ENCODE data around the gene HDAC11. TPM values are rescaled to one million over a fixed set of nuclear protein-coding genes. Genes with fewer than 3 reads are reported as not detected.

HDAC11 gene
- total RNA-seq, 2 donors from 2014 or later = 19.4 to 26.9 TPM

GRCh38 chr3:13532631-13533030 lies 52.5 kb downstream of the HDAC11 start:
- no peak for DNase-seq (ENCODE audit: low spot score)
- WGBS = 89% methylated on average over 5 of the region's 5 CpGs
- H3K9me3 ChIP-seq = no peaks in the 10 kb centered on the region
- H3K4me1 ChIP-seq (replicated peaks) = no peaks in the 10 kb centered on the region
- no peak overlapping the region for H3K4me3 ChIP-seq
- H3K27me3 ChIP-seq (replicated peaks; ENCODE audit: insufficient read depth) = no peaks in the 10 kb centered on the region
- no peaks in the 10 kb centered on the region for H3K36me3 ChIP-seq
- TF ChIP-seq POLR2AphosphoS5 (IDR thresholded peaks at IDR 0.05) = no peak
- no peak overlapping the region for H3K27ac ChIP-seq
- intact Hi-C loops (cut with DNase I) = no loop called here

GRCh38 chr3:13533885-13534301 lies 53.8 kb downstream of the HDAC11 start:
- intact Hi-C loops (cut with DNase I) = no loop called here
- TF ChIP-seq CTCF (IDR thresholded peaks at IDR 0.05) (no peak), POLR2A (IDR thresholded peaks at IDR 0.05) (no peak), POLR2AphosphoS5 (IDR thresholded peaks at IDR 0.05) (no peak)
- no peaks in the 10 kb centered on the region for H3K4me1 ChIP-seq (replicated peaks)

GRCh38 chr3:13535526-13535875 lies 55.4 kb downstream of the HDAC11 start:
- no peak overlapping the region for H3K4me3 ChIP-seq
- WGBS = 96% methylated on average over 10 of the region's 10 CpGs
- no peak for DNase-seq (ENCODE audit: low spot score)
- TF ChIP-seq CTCF (IDR thresholded peaks at IDR 0.05) (no peak), POLR2A (IDR thresholded peaks at IDR 0.05) (no peak), POLR2AphosphoS5 (IDR thresholded peaks at IDR 0.05) (no peak)
- H3K9me3 ChIP-seq = no peaks in the 10 kb centered on the region
- no peak overlapping the region for H3K27ac ChIP-seq
- H3K4me1 ChIP-seq (replicated peaks) = no peaks in the 10 kb centered on the region
- intact Hi-C loops (cut with DNase I) = no loop called here
- no peaks in the 10 kb centered on the region for H3K27me3 ChIP-seq (replicated peaks; ENCODE audit: insufficient read depth)
- H3K36me3 ChIP-seq = no peaks in the 10 kb centered on the region

More at GRCh38 chr3:13533885-13534301, 53.8 kb downstream of the HDAC11 start:
- Histone ChIP-seq H3K4me3 (no peak overlapping the region), H3K9me3 (no peaks in the 10 kb centered on the region), H3K36me3 (no peaks in the 10 kb centered on the region), H3K27ac (no peak overlapping the region), H3K27me3 (replicated peaks; ENCODE audit: insufficient read depth) (no peaks in the 10 kb centered on the region)
- WGBS = 93% methylated on average over 8 of the region's 8 CpGs
- no peak for DNase-seq (ENCODE audit: low spot score)

- DNase-seq (ENCODE audit: low spot score) = no peak
- Histone ChIP-seq H3K27ac (no peak overlapping the region), H3K9me3 (no peaks in the 10 kb centered on the region), H3K4me3 (no peak overlapping the region), H3K36me3 (no peaks in the 10 kb centered on the region), H3K27me3 (replicated peaks; ENCODE audit: insufficient read depth) (no peaks in the 10 kb centered on the region), H3K4me1 (replicated peaks) (no peaks in the 10 kb centered on the region)
- TF ChIP-seq POLR2AphosphoS5 (IDR thresholded peaks at IDR 0.05) = no peak
- TF ChIP-seq POLR2A (IDR thresholded peaks at IDR 0.05) = no peak
- TF ChIP-seq CTCF (IDR thresholded peaks at IDR 0.05) = no peak
- WGBS = 69% methylated on average over 9 of the region's 9 CpGs
- intact Hi-C loops (cut with DNase I) = no loop called here
These were observed 55.8 kb downstream of the HDAC11 start for GRCh38 chr3:13535905-13536304.

- Histone ChIP-seq H3K9me3 (no peaks in the 10 kb centered on the region), H3K4me1 (replicated peaks) (no peaks in the 10 kb centered on the region), H3K4me3 (no peak overlapping the region), H3K36me3 (no peaks in the 10 kb centered on the region), H3K27ac (no peak overlapping the region), H3K27me3 (replicated peaks; ENCODE audit: insufficient read depth) (no peaks in the 10 kb centered on the region)
- no peak for DNase-seq (ENCODE audit: low spot score)
- no peak for TF ChIP-seq POLR2AphosphoS5 (IDR thresholded peaks at IDR 0.05)
- TF ChIP-seq POLR2A (IDR thresholded peaks at IDR 0.05) = no peak
- no peak for TF ChIP-seq CTCF (IDR thresholded peaks at IDR 0.05)
- 90% methylated on average over 3 of the region's 3 CpGs for WGBS
- intact Hi-C loops (cut with DNase I) = no loop called here
These were observed 56.3 kb downstream of the HDAC11 start for GRCh38 chr3:13536432-13536831.

Measured in prostate gland (tissue), 2 donors.